NCI-H82 treated with DMSO at 0.1 percent for 48 hours (cell line): ENCODE data around the gene ZNF536.
"Not testable (repeated sequence)": the region's sequence is repeated elsewhere in the genome, so short reads cannot be mapped to it uniquely, and the experiment has no call there.

Source experiments
- DNase-seq: peaks from one replicate; lab custom pipeline; 2025; ENCODE audit not compliant: unreplicated experiment; lab: John Stamatoyannopoulos, UW

ZNF536 gene

DNA sequence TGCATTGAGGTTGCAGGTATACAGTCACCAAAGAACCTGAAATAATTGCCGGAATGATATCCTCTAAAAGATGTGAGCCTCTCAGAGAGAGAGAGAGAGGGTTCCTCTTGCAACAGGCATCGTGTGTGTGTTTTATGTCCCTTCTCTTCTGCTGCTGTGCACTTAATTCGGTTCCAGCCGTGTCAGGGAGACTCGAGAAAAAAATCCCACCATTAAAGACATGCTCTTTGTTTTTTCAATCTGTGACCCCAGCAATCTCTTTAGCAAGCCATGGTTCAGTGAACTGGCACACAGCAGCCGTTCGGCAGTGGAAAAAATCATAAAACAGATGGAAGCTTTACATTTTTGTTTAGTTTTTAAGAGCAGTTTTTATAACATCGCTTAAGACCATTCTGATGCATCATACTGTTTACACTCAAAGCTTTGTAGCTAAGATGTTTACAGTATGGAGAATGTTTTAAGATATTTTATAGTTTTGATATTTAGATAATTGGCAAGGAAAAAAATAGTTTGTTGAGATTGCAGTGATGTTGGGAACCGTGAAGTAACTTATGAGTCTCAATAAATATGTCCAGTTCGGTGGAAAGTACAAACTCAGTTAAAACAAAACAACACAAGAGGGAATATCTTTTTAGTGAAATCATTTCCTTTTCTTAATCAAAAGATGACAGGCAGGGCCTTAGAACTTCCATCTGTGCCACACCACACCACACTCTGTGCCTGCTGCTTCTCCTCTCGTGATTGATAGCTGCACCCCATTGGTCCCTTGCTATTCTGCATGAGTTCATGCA lies 31.2 kb upstream of the ZNF536 start:
- DNase-seq, result no peak

DNA sequence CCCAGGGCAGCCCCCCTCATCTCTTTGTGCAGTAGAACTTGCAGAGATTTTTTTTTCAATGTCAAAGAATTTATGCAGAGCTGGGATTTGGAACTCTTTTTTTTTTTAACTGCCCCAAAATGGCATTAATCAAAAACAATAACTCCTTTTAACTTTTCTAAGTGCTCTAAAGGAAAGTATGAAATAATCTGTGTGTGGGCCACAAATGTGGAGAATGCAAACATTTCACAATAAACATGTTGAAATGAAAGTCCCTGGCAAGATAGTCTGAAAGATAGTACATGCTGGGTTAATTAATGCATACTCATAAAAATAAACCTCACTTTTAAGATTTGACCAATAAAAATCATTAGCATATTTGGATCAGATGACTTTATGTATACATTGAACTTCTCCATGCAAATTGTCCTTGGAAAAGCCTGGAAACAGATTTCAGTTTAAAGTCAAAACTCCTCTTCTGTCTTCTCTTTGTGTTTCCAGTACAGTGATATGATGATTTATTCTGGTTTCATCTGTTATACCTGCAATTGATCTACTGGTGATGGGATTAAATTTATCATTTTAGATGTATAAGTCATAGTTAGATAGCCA lies 30.5 kb upstream of the ZNF536 start:
- no peak for DNase-seq

DNA sequence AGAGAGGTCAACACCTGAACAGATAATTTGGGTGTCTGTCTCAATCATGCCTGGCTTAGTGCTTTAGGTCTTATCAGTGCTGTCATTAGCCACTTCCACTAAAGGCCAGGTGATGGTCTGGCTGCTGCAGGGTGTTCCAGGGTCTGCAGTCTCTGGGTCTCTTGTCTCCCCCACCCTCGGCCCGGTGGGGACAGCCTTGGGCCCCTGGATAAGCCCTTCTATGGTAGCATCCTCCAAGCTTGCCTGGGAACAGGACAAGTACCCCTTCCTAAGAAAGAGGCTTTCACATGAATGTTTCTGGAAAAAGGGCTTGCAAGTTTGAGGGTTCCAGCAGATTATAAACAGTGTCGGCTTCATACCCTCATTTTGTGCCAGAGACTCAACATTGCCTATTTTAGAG lies 29.3 kb upstream of the ZNF536 start:
- DNase-seq, result no peak

DNA sequence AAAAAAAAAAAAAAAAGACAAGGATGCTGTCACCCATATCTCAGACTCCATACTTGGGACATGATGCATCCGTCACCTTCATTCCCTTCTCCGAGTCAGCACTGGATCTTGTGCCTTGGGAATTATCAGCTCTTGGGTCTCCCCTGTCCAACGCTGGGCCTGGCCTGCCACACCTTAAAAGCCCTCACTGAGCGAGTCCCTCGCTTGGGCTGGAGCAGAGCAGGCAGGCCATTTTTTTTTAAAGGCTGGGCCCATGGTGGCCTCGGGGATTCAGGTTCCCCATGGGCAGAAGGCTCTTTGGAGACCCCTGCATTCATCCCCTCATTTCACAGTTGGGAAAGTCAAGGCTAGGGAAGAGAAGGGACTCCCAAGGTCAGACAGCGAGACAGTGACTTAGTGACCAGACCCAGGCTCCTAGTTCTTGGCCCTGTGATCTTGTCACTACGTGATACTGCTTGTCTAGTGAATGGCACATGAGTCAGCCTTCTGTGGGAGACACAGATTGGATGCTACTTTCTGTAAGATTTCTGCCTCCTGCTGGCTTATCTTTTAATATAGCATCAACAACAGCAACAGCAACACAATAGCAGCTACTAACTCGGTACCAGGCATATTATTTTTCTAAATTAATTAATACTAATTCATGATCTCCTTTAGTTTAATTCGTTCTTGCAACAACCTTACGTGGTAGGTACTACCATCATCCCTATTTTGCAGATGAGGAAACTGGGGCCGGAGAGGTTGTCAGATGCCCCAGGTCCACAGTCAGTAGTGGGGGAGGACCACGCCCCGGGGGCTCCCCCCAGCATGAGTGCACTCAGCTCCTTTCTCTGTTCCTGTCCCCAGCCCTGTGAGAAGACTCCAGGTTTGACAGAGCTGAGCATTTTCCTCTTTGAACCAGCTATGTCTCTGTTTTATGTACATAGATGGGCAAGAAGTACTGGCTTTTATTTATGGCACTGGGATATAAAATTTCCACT lies 27.4 kb upstream of the ZNF536 start:
- no peak for DNase-seq

DNA sequence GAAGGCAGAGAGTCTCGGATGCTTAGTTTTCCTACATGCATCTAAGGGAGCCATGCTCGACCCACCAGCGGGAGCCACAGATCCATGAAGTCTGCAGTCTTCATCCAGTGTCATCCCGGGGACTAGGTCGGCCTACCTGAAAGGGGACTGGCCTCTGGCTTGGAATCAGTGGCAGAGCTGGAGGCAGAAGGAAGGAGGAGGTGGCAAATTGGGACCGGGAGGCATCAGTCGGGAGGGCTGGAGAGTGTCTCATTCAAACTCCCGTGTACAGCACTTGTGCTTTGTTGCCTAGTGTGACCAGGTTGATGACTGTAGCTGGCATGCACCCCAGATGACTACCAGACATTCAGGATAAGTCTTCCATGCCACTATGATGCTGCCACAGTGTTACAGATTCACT lies 26.5 kb upstream of the ZNF536 start:
- no peak for DNase-seq

DNA sequence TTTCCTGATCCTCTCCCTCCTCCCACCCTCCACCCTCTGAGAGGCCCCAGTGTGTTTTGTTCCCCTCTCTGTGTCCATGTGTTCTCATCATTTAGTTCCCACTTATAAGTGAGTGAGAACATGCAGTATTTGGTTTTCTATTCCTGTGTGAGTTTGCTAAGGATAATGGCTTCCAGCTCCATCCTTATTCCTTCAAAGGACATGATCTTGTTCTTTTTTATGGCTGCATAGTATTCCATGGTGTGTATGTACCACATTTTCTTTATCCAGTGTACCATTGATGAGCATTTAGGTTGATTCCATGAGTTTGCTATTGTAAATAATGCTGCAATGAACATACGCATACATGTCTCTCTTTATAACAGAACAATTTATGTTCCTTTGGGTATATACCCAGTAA lies 25.7 kb upstream of the ZNF536 start:
- not testable (repeated sequence) for DNase-seq

DNA sequence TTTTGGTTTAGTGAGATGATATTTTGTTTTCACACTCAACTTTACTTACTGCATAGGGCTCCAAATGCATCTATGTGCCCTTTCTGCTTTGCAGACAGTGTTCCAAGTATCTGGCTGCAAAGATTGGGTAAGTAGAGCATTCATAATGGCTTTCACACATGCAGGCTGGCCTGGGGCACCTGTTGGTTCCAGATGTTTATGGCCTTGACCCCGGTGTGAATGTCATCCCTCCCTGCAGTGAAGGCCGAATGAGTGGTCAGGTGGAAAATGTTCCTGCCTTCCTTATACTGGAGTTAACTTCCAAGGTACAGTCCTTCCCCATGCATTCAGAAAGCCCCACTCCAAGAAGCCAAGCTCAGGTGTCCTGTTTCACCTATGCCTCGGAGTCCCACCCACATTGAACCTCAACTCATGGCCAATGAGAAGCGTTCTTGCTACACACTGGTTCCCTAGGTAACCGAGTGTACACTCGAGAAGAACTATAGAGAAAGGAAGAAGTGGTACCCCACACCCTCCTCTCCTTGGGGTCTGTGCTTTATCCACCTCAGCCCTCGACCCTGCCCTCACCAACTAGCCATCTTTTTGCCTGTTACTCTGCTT lies 23.0 kb upstream of the ZNF536 start:
- no peak for DNase-seq

DNA sequence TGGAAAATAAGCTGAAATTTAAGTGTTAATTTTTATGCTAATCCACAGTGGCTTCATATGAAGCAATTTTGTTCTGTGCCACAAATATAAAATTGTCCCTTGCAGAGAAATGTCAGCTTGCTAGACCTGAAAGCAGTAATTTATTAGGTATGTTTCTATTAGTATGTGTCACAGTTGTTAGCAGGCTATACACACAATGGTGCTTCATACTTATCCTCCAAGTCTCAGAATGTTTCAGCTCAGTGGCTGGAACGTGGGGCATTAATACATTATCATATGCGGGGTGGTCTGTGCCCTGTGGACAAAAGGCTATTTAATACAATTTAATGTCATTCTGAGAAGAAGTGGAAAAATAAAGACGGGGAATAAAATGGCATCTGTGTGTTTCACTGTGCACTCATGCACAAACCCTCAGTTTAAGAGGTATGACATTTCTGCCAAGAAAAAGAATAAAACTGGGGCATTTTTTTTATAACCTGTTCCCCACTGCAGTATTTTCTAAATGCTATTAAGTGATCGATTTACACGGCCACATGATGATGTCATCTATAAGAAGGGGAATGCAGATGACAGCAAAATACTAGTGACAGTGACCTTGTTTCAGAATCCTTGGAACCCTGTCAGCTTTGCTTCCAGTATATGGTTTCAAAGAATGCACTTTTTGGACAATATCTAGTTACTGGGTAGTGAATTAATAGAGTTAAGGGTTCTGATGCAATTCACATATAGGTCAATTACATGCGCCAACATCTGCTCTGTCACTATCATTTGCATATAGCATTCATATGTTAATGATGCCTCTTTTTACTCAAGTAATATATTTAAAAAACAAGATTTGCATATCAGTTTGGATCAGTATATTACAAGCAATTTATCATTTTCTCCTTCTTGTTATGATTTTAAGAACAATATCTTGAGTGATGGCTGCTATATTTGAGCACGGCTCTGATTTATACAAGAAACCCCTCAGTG lies 21.2 kb upstream of the ZNF536 start:
- peak; percentile 83 for DNase-seq

DNA sequence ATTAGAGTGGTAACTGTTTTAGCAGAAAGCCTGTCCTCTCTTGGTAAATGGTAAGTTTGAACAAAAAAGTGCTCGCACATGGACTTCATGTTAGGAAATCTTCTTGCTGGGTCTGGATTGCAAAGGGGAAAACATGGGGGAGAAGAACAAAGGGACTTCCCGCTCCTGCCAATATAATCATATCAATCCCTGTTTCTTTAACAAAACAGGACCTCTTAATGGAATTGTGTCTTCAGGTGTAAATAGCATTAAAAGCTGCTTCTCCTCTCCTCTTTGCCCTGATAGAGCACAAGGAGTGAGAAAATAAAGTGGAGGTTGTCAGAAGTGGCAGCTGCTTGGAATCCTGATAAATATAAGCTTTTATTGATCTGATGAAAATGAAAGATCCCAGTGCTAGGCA lies 20.4 kb upstream of the ZNF536 start:
- peak; percentile 96 for DNase-seq

DNA sequence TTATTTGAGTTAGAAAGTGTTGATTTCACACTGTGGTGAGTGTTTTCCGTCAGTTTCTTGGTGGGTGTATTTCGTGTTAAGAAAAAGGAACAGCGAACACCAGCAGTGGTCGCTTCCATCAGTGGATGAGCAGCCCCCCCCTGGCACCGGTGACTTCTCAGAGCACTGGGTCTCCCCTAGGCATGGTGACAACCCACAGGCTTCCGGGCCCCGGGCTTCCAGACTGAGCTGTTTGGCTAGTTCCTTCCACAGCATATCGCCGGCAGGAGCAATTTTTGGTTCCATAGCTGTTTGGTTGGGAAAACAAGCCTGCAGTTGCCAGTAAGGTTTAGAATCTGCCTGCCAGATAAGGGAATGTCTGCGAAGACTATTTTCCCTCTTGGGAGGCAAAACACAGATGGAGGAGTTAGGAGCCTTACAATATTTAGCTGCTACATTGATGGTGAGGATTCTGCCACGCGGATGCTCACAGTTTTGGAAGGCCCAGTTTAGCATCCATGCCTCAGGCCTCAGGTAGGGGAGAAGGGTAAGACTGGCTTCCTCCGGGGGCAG lies 18.7 kb upstream of the ZNF536 start:
- DNase-seq, result no peak

DNA sequence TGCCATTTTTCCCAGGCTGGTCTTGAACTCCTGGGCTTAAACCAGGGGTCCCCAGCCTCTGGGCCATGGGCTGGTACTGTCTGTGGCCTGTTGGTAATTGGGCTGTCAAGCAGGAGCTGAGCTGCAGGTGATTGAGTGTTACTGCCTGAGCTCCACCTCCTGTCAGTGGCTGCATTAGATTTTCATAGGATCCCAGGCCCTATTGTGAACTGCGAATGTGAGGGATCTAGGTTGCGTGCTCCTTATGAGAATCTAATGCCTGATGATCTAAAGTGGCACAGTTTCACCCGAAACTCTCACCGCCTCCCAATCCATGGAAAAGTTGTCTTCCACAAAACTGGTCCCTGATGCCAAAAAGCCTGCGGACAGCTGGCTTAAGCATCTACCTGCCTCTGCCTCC lies 16.6 kb upstream of the ZNF536 start:
- DNase-seq, result no peak

DNA sequence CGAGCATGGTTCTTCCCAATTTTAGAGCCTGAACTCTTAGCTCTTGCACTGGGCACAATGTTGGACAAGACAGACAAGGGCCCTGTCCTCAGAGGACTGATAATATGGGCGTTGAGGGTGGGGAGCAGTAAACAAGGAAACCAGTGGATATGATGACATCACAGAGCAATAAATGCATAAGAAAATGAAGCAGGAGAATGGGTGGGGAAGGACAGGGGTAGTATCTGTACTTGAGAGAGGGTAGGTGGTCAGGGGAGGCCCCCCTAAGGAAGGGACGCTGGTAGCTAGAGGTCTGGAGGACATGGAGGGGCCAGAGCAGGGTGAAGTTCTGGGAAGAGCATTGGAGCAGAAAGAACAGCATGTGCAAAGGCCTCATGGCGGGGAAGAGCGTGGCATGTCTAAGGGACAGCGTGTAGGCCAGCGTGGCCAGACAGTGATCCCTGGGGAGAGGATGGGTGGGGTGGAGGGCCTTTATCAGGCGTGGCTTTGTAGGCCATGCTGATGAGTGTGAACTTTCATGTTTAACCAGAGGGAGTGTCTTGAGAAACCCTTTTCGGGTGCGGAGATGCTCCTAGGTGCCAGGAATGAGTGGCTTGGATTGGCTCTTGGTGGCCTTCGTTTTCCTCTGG lies 15.1 kb upstream of the ZNF536 start:
- DNase-seq, result no peak

DNA sequence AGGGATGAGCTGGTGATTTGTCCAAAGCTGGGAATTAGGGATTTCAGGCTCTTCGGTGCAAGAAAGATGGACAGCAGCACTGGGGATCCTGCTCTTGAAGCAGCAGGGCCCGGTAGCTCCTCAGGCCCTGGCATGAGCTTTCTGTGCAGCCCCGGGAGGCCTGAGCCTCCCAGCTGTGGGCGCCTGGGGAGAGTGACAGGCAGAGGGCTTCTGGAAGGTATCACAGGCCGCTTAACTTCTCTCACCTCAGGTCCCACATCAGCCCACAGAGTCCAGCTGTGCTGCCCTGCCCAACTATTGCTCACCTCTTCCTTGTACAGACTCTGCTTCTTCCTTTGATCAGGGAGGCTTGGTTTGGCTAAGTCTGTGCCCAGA lies 14.6 kb upstream of the ZNF536 start:
- DNase-seq, result no peak

DNA sequence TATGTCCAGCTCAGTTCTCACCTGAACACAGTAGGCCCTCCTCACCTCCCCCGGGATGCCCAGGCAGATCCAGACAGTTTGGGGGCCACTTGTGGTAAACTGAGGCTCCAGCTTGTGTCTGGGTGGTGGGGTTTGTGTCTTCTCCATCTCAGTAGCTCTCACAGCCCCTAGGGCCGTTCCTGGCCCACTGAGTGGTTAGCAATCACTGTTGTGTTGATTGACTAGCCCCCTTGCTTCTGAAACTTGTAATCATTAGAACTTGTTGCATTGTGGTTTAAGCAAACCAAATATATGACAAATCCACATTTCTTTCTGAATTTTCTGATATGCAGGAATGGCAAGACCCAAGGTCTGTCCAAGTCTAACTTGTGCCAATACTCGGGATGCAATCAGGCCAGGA lies 13.9 kb upstream of the ZNF536 start:
- no peak for DNase-seq

DNA sequence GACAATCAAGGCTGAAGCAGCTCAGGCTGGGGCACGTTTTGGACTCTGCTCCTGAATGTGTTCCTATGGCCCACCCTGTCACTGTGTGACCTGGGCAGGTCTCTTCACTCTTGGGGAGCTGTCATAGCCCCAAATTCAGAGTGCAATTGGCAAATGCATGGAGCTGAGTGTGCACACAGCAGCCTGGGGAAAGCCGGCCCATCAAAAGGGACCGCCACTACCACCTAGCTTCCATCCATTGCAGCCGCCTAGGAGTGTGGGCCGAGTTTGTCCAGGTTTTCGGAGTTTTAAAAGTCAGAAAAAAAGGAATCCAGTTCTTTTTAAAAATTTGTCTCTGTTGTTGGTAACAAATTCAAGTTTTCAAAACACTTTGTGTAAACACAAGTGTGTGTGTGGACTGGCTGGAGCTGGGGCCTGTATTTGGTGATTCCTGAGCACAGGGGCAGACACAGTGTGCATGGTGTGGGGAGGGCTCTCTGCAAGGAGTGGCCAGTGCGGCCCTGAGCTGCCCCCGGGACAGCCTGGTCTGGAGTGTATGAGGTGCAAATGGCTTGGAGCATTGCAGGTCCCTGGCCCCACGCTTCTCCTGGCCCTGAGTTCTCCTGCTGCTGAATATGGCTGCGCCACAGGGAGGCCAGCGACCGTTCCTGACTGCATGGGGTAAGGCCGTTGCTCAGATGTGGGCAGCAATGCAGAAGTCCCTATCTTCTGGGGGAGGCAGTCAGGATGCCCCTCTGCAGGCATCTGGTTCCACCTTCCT lies 13.2 kb upstream of the ZNF536 start:
- no peak for DNase-seq

DNA sequence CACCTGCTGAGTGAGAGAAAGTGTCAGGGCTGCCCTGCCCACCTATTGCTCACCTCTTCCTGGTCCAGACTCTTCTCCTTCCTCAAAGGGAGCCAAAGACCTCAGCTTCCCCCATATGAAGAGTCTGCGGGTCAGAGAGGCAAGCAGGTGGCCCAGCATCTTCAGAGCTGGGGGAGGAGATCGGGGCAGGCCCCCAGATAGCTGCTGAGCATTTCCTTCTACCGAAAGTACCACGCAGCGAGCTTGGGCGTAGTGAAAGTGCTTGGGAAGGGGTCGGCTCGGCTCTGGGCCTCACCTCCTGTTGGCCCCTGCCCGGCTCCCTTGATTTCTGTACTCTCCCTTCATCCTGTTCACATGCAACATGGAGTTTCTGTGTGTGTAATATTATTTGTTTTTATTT lies 12.2 kb upstream of the ZNF536 start:
- no peak for DNase-seq

DNA sequence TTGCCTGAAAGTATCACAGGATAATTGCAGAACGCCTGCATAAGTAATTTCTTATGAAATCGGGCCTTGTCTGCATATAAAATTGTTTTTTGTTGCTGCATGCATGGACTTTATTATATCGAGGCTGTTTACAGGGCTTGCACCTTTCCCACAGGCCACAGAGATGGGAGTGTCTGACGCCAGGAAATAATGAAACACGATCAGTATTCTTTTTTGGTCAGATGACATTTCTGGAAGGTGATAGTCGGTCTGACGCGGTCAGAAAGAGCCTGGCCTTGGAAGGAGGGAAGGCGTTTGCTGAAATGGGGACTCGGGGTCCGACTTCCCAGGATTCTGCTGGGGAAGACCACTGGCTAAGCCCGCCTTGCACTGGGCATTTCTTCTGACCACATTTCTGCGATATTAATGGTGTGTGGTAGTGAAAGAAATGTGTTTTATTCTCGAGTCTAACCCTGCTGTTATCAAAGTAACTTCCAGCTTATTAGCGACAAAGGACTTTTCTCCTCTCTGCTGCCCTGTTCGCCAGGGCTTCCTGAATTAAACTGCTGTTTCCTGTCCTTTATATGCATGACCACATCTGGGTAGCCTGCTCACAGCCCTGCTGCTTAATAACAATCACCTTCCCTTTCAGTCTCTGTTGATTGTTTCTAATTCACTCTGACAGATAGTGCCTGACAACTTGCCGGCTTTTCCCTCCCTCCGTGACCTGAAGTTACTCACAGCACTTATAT lies 11.6 kb upstream of the ZNF536 start:
- no peak for DNase-seq

DNA sequence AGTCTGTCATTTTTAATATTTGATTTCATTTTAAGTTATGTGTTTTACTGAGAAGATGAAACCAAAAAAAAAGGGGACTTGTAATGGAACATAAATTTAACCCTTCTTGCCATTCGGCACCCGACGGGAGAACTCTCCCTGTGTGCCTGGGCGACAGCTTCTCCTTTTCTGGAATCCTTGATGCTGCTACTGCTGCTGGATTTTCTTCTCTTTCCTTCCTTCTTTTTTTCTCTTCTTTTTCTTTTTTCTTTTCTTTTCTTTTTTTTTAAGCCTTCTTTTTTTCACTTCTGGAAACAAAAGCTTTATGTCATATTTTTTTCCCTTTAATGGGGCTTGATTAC lies 11.1 kb upstream of the ZNF536 start:
- DNase-seq, result no peak
